Heart right ventricle (tissue), 16 donors: ENCODE measurements around the gene EVX2. TPM values are rescaled to one million over a fixed set of nuclear protein-coding genes. Genes with fewer than 3 reads are reported as not detected.

Source experiments
- ATAC-seq, 8 donors: fragments of 200-7000 bp; cut with Tn5 transposase; one replicate each; pipeline ENCODE4 v1.9.1; 2020; ENCODE audit warnings: mild to moderate bottlenecking in 8 of 8, moderate library complexity in 8 of 8, moderate number of reproducible peaks in 1 of 8
- DNase-seq, 2 donors: peaks; one replicate each; pipeline ENCODE4 v3.0.0-alpha.2; 2020
- H3K27ac ChIP-seq, 10 donors: fragments of 200-600 bp; sonication (generic) in 2 of 10; one replicate each; pipeline versions ENCODE4 v1.5.0 to v1.8.0; 2020 to 2022; ENCODE audit warnings: mild to moderate bottlenecking in 3 of 10
- H3K27me3 ChIP-seq, 7 donors: fragments of 200-600 bp; one replicate each; pipeline ENCODE4 v1.8.0; 2021 to 2022; ENCODE audit warnings: mild to moderate bottlenecking in 2 of 7
- H3K36me3 ChIP-seq, 9 donors: fragments of 200-600 bp; sonication (generic) in 1 of 9; one replicate each; pipeline versions ENCODE4 v1.5.0 to v1.8.0; 2020 to 2022; ENCODE audit warnings: mild to moderate bottlenecking in 2 of 9
- H3K4me1 ChIP-seq, 9 donors: fragments of 200-600 bp; sonication (generic) in 1 of 9; one replicate each; pipeline versions ENCODE4 v1.5.0 to v1.8.0; 2020 to 2022; ENCODE audit warnings: mild to moderate bottlenecking in 4 of 9
- H3K4me3 ChIP-seq, 10 donors: fragments of 200-600 bp; sonication (generic) in 2 of 10; one replicate each; pipeline versions ENCODE4 v1.5.0 to v1.8.0; 2020 to 2022; ENCODE audit warnings: mild to moderate bottlenecking in 7 of 10, moderate library complexity in 2 of 10
- H3K9me3 ChIP-seq, 11 donors: fragments of 200-600 bp in 10 of 11; sonication (generic) in 2 of 11; one replicate each; pipeline versions ENCODE4 v1.5.0 to v1.8.0; 2013 to 2022; ENCODE audit warnings: mild to moderate bottlenecking in 2 of 11, control low read depth in 1 of 11, moderate library complexity in 1 of 11
- WGBS, 2 donors: extraction: QIAGEN DNeasy Blood & Tissue Kit; methylation state at CpG; one replicate each; pipeline ENCODE4 v1.1.7; 2013; ENCODE audit warnings: inconsistent platforms in 1 of 2; 5-methylcytosine and 5-hydroxymethylcytosine counted together
- intact Hi-C, 10 donors: fragments of 100-400 bp; cut with DNase I; formaldehyde crosslinking; loops; one replicate each; pipeline versions ENCODE4 v1.11.1 to v1.14.2; 2022
- polyA plus RNA-seq, 2 donors: library from polyadenylated mRNA; stranded (reverse); fragments of 200-250 nt; gene quantifications; one replicate each; pipeline ENCODE4 v1.2.3, GENCODE V29; 2013
- total RNA-seq, 10 donors: library from RNA; stranded (reverse); fragmentation: NEBNext Ultra II Directional in 3 of 10; extraction: Animal tissue kit (Norgen Biotek cat#: 25700) in 3 of 10; gene quantifications; one replicate each; pipeline versions ENCODE4 v1.2.1 to v1.2.4, GENCODE V29; 2021 to 2023
- TF ChIP-seq, protein P1 (sequence below), 9 donors: fragments of 200-600 bp; sonication (generic) in 2 of 9; IDR thresholded peaks; one replicate each; pipeline versions ENCODE4 v1.5.0 to v1.8.0; 2021 to 2022; ENCODE audit warnings: antibody characterized with exemption in 9 of 9, mild to moderate bottlenecking in 5 of 9, moderate library complexity in 1 of 9
- donor health status: Arrhythmogenic right ventricular cardiomyopathy.
- donor health status: ischemic (EF 13 %, LVEDD 7.1; RV severe dilation, severe dysfunction).
- donor health status: healthy with polysubstance abuse.
- donor health status: DM: no; HTN: yes; CAD: no.
- donor health status: DM: no; HTN: no; CAD: no.
- donor health status: ischemic (EF 25% LVEDD 6.9; RV normal size, moderate dysfunction).
- donor health status: ischemic (EF 25% LVEDD 5.7; RV mildly dilated, moderate dysfunction).
- donor health status: healthy.
- donor health status: DM: yes; HTN: yes; CAD: no.
- donor health status: Ischemic cardiomyopathy.
- donor health status: ischemic (EF 35%, LVEDD 5.7; RV mildly dilated, moderate dysfunction).
- donor health status: nonischemic (EF 11% LVEDD 7.7; RV severe dilation, severe dysfunction).
- donor health status: DM: yes; HTN: yes; CAD: no.
- donor health status: PGD.
- donor health status: ischemic (EF 29% LVEDD 5.4; RV normal size, mild dysfunction).
- donor health status: nonischemic (EF 23%, LVEDD 6.1; RV moderate dilation, normal function).

Gene EVX2
- total and polyA plus RNA-seq, 12 donors = not detected

DNA sequence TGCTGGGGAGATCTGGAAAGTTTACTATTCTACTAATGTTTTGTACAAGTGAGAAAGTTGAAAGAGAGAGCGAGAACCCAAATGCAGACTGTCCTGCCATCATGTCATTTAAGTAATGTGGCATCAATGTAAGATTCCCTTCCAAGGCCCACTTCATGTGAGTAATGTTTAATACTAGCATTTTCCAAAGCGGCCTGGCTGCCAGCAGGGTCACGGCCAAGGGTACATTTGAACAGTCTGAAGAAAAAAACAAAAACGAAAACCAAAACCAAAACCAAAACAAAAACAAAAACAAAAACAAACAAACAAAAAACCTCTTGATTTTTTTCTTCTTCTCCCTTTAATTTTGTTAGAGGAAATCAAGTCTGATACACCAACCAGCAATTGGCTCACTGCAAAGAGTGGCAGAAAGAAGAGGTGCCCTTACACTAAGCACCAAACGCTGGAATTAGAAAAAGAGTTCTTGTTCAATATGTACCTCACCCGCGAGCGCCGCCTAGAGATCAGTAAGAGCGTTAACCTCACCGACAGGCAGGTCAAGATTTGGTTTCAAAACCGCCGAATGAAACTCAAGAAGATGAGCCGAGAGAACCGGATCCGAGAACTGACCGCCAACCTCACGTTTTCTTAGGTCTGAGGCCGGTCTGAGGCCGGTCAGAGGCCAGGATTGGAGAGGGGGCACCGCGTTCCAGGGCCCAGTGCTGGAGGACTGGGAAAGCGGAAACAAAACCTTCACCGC is 35.0 kb upstream of the EVX2 start:
- H3K9me3 ChIP-seq = no peaks in the 10 kb centered on the region
- 10% methylated on average over 24 of the region's 24 CpGs for WGBS, 2 donors
- H3K27me3 ChIP-seq = peaks cover 78 to 100% (median 100%) of the 10 kb centered on the region in 7 donors
- no peak overlapping the region for H3K27ac ChIP-seq
- no peak overlapping the region for H3K4me3 ChIP-seq
- intact Hi-C loops = no loop called here
- H3K36me3 ChIP-seq = no peaks in the 10 kb centered on the region
- TF ChIP-seq, protein P1, sequence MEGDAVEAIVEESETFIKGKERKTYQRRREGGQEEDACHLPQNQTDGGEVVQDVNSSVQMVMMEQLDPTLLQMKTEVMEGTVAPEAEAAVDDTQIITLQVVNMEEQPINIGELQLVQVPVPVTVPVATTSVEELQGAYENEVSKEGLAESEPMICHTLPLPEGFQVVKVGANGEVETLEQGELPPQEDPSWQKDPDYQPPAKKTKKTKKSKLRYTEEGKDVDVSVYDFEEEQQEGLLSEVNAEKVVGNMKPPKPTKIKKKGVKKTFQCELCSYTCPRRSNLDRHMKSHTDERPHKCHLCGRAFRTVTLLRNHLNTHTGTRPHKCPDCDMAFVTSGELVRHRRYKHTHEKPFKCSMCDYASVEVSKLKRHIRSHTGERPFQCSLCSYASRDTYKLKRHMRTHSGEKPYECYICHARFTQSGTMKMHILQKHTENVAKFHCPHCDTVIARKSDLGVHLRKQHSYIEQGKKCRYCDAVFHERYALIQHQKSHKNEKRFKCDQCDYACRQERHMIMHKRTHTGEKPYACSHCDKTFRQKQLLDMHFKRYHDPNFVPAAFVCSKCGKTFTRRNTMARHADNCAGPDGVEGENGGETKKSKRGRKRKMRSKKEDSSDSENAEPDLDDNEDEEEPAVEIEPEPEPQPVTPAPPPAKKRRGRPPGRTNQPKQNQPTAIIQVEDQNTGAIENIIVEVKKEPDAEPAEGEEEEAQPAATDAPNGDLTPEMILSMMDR (IDR thresholded peaks at IDR 0.05) = peak in 4 of 9 donors; percentile 6 to 39 (median 19)
- peaks cover 0 to 23% (median 17%) of the 10 kb centered on the region in 9 donors for H3K4me1 ChIP-seq
- DNase-seq (no peak), ATAC-seq (no peak)

DNA sequence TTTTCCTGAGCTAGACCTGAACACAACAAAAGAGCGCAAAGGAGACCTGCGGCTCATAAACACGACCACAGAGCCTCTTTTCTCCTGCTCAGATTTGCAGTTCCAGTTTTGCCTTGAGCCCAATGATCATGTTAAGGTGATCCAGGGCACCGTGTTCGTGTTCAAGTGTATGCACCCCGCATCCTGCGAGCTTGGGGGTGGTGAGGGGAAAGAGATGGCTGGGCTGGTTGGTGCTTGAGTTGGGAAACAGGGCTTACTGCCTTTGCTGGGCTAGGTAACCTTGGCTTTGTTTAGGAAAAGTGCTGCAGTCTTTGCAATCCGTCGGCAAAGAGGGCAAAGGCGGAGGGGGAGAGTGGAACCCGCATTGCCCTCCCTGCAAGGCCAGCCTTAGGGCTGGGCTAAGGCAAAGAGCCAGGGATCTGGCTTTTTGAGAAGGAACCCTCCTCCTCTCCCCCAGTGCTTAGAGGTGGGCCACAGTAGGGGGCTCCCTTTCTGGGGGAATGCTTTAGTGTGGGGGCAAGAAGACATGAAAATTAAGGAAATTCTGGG is 34.1 kb upstream of the EVX2 start:
- Histone ChIP-seq H3K27me3 (peaks cover 77 to 100% (median 100%) of the 10 kb centered on the region in 7 donors), H3K27ac (no peak overlapping the region), H3K9me3 (no peaks in the 10 kb centered on the region), H3K4me1 (peaks cover 0 to 16% (median 12%) of the 10 kb centered on the region in 9 donors), H3K36me3 (no peaks in the 10 kb centered on the region), H3K4me3 (no peak overlapping the region)
- intact Hi-C loops = no loop called here
- TF ChIP-seq, protein P1 (IDR thresholded peaks at IDR 0.05) = no peak
- no peak for ATAC-seq
- DNase-seq = no peak
- 7 to 9% methylated on average over 11 of the region's 11 CpGs for WGBS, 2 donors

GRCh38 chr2:176117162-176117822 is 33.5 kb upstream of the EVX2 start:
- no peaks in the 10 kb centered on the region for H3K9me3 ChIP-seq
- intact Hi-C loops = no loop called here
- H3K36me3 ChIP-seq = no peaks in the 10 kb centered on the region
- ATAC-seq (no peak), DNase-seq (no peak)
- peaks cover 0 to 10% (median 6%) of the 10 kb centered on the region in 9 donors for H3K4me1 ChIP-seq
- 12 to 19% methylated on average over 40 of the region's 40 CpGs for WGBS, 2 donors
- TF ChIP-seq, protein P1 (IDR thresholded peaks at IDR 0.05) = no peak
- peaks cover 77 to 100% (median 100%) of the 10 kb centered on the region in 7 donors for H3K27me3 ChIP-seq
- H3K4me3 ChIP-seq = no peak overlapping the region
- H3K27ac ChIP-seq = no peak overlapping the region
